Tibial artery (tissue), 4 donors: ENCODE measurements around the gene AMIGO3.

Experiments
- DNase-seq, 2 donors: peaks; one replicate each; pipeline ENCODE4 v3.0.0-alpha.2; 2019
- H3K27ac ChIP-seq, 2 donors: fragments of 200-600 bp; sonication (generic) in 1 of 2; 1 replicate in 1 of 2; 2 replicates in 1 of 2; pipeline ENCODE4 v1.5.1; 2018 to 2019; ENCODE audit warnings: mild to moderate bottlenecking in 1 of 2
- H3K27me3 ChIP-seq, 2 donors: fragments of 200-600 bp; sonication (generic) in 1 of 2; one replicate each; pipeline versions ENCODE4 v1.5.1 to v1.6.0; 2016 to 2019
- H3K36me3 ChIP-seq, 3 donors: fragments of 200-600 bp; sonication (generic) in 2 of 3; one replicate each; pipeline ENCODE4 v1.5.1; 2016 to 2019; ENCODE audit warnings: mild to moderate bottlenecking in 2 of 3
- H3K4me1 ChIP-seq, 4 donors: fragments of 200-600 bp; sonication (generic) in 2 of 4; 1 replicate in 3 of 4; 2 replicates in 1 of 4; pipeline ENCODE4 v1.5.1; 2016 to 2019
- H3K4me3 ChIP-seq, 2 donors: fragments of 200-600 bp; sonication (generic) in 1 of 2; 1 replicate in 1 of 2; 2 replicates in 1 of 2; pipeline ENCODE4 v1.5.1; 2018 to 2019; ENCODE audit warnings: mild to moderate bottlenecking in 2 of 2
- H3K9me3 ChIP-seq, 3 donors: fragments of 200-600 bp; sonication (generic) in 1 of 3; one replicate each; pipeline ENCODE4 v1.5.1; 2016 to 2019
- CTCF ChIP-seq, 2 experiments: fragments of 200-600 bp in 1 of 2; fragments of 450-650 bp in 1 of 2; IDR thresholded peaks; one replicate each; pipeline ENCODE4 v1.5.1; 2017 to 2019; ENCODE audit warnings: antibody characterized with exemption in 2 of 2, mild to moderate bottlenecking in 1 of 2, moderate library complexity in 1 of 2
- intact Hi-C: fragments of 100-400 bp; cut with DNase I; formaldehyde crosslinking; loops from one replicate; pipeline ENCODE4 v1.15.0; 2023; ENCODE audit warnings: low total_unique reads

AMIGO3 gene

GRCh38 chr3:49683162-49683561 is 36.3 kb downstream of the AMIGO3 start:
- no peak for TF ChIP-seq CTCF (IDR thresholded peaks at IDR 0.05)
- peaks cover 52 to 67% (median 59%) of the 10 kb centered on the region in 3 donors for H3K36me3 ChIP-seq
- DNase-seq, result no peak
- H3K4me3 ChIP-seq, result no peak overlapping the region
- peaks cover 0 to 16% (median 9%) of the 10 kb centered on the region in 4 donors for H3K4me1 ChIP-seq
- no peaks in the 10 kb centered on the region for H3K27me3 ChIP-seq
- H3K27ac ChIP-seq, result no peak overlapping the region
- H3K9me3 ChIP-seq, result no peaks in the 10 kb centered on the region
- intact Hi-C loops, result no loop called here

- no peak for TF ChIP-seq CTCF (IDR thresholded peaks at IDR 0.05)
- peaks cover 67 to 83% (median 75%) of the 10 kb centered on the region in 3 donors for H3K36me3 ChIP-seq
- intact Hi-C loops, result no loop called here
Measured at GRCh38 chr3:49681543-49681942, 37.9 kb downstream of the AMIGO3 start.

GRCh38 chr3:49681232-49681522 is 38.3 kb downstream of the AMIGO3 start:
- intact Hi-C loops, result no loop called here
- no peak for DNase-seq
- TF ChIP-seq CTCF (IDR thresholded peaks at IDR 0.05), result no peak
- H3K4me3 ChIP-seq, result no peak overlapping the region
- no peak overlapping the region for H3K27ac ChIP-seq
- H3K27me3 ChIP-seq, result no peaks in the 10 kb centered on the region
- H3K4me1 ChIP-seq, result peaks cover 0 to 6% (median 2%) of the 10 kb centered on the region in 4 donors
- H3K9me3 ChIP-seq, result no peaks in the 10 kb centered on the region
- H3K36me3 ChIP-seq, result peaks cover 71 to 87% (median 79%) of the 10 kb centered on the region in 3 donors

More at GRCh38 chr3:49681543-49681942, 37.9 kb downstream of the AMIGO3 start:
- DNase-seq, result no peak
- no peak overlapping the region for H3K27ac ChIP-seq
- peaks cover 0 to 9% (median 4%) of the 10 kb centered on the region in 4 donors for H3K4me1 ChIP-seq
- H3K27me3 ChIP-seq, result no peaks in the 10 kb centered on the region
- no peak overlapping the region for H3K4me3 ChIP-seq
- H3K9me3 ChIP-seq, result no peaks in the 10 kb centered on the region

GRCh38 chr3:49680493-49681231 is 38.8 kb downstream of the AMIGO3 start:
- H3K27me3 ChIP-seq, result no peaks in the 10 kb centered on the region
- no peak overlapping the region for H3K4me3 ChIP-seq
- TF ChIP-seq CTCF (IDR thresholded peaks at IDR 0.05), result no peak
- H3K9me3 ChIP-seq, result no peaks in the 10 kb centered on the region
- H3K36me3 ChIP-seq, result peaks cover 75 to 92% (median 83%) of the 10 kb centered on the region in 3 donors
- intact Hi-C loops, result no loop called here
- no peak for DNase-seq
- H3K4me1 ChIP-seq, result peaks cover 0 to 3% (median 0%) of the 10 kb centered on the region in 4 donors
- H3K27ac ChIP-seq, result no peak overlapping the region

GRCh38 chr3:49675912-49676311 is 43.6 kb downstream of the AMIGO3 start:
- DNase-seq, result no peak
- TF ChIP-seq CTCF (IDR thresholded peaks at IDR 0.05), result no peak
- H3K9me3 ChIP-seq, result no peaks in the 10 kb centered on the region
- peaks cover 0 to 20% (median 15%) of the 10 kb centered on the region in 4 donors for H3K4me1 ChIP-seq
- no peaks in the 10 kb centered on the region for H3K27me3 ChIP-seq
- H3K4me3 ChIP-seq, result no peak overlapping the region
- peaks cover 49 to 52% (median 51%) of the 10 kb centered on the region in 3 donors for H3K36me3 ChIP-seq
- intact Hi-C loops, result no loop called here
- no peak overlapping the region for H3K27ac ChIP-seq
